T-helper 2 cell (primary cell): ENCODE measurements around the gene FOXF1.
A peak's percentile ranks its signal among the peaks of the same experiment; 100 is the strongest.

Experiments used
- DNase-seq, 5 experiments: peaks; one replicate each; pipeline versions ENCODE4 v3.0.0 to v3.0.0-alpha.2; 2012 to 2022

The FOXF1 gene

GRCh38 chr16:86517652-86518258 is 7.4 kb downstream of the FOXF1 start:
- DNase-seq: peak in 1 of 5 experiments; percentile 22

DNA sequence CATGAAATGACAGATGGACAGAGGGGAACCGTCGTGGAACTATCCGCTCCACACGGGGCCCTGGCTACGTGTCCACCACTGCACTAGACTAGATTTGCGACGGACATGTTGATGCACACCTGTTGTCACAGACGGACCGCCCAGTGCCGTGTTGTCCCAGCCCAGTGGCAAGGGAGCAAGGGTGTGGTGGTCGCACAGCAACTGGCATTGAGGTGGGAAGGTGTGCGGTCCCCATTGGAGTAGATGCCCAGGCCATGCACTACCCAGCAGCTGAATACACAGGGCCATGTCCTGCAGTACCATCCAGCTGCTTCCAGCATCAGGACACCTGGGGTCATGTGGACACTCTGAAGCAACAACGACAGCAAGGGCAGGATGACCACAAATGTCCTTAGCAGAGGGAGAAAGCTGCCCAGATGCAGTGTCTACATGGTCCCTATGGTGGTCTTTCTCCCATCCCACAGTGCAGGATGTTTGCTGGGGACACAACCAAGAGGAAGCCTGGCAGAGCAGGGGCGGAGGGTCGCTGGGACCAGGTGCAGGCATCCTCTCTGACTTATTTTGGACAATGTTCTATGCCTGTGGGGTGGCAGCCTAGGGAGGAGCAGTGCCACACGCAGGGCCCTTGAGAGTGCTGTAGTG is 8.8 kb downstream of the FOXF1 start:
- no peak for DNase-seq

DNA sequence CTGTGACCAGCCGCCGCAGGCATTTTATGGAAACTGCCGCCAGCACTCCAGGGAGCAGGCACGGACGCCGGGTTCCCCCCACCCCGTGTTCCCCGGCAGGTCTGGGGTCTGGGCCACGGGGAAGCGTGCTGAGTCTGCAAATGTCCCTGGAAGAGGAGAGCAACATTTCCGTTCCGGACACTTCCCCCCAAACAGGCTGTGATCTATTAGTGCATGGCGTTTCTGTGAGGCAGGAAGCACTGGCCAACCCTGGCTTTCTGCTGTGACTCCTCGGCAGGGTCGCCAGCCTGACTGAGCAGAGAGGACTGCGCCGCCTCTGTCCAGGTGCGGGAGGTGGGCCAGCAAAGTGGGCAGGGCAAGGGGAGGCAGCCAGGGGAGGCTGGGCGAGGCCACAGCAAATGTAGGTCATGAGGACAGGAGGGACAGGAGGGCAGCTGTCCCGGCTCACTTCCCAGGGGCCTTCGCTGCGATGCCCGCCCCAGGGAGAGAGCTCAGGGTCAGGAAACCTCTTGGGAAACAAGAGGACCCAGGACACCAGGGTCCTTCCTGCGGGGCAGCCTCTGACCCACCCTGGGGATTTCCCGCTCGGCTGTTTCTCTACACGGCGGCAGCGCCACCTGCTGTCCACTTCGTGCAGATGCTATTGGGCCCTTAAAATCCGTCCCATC is 9.5 kb downstream of the FOXF1 start:
- peak; percentile 13 to 44 (median 35) for DNase-seq

DNA sequence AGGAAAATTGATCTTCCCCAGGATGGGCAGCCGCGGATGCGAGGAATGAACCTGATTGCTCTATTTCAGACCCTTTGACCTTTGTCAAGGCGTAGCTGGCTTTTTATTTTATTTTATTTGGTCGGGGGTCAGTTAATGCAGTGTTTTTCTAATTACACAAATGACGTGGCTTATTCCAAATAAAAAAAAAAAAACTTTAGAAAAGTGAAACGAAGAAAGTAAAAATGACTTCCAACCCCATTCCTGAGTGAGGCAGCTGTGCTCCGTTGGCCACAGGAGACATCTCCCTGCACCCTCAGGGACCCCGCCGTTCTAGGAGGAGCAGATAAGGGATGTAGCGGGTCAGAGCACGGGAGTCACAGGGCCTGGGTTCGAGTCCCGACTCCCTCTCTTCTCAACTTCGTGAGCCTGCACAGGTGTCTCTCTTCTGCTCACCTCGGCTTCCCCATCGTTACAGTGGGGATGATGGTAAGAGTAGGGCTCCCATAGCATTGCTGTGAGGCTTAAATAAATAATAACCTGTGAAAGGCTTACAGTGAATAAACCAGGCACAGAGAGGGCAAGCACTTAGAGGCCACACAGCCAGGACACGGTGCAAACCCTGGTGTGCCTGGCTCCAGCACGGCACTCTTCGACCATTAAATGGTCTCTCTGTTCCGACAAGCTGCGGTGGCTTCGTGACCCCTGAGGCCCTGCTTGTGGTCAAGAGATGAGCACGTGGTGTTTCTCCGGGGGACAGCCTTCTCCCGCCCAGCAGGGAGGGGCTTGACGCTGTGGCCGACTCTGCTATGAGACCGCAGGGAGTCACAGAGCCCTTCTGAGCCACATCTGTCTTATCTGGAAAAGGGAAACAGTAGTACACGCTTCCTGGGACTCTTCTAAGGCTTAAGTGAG is 10.2 kb downstream of the FOXF1 start:
- DNase-seq: no peak

GRCh38 chr16:86521236-86522197 is 11.2 kb downstream of the FOXF1 start:
- no peak for DNase-seq

DNA sequence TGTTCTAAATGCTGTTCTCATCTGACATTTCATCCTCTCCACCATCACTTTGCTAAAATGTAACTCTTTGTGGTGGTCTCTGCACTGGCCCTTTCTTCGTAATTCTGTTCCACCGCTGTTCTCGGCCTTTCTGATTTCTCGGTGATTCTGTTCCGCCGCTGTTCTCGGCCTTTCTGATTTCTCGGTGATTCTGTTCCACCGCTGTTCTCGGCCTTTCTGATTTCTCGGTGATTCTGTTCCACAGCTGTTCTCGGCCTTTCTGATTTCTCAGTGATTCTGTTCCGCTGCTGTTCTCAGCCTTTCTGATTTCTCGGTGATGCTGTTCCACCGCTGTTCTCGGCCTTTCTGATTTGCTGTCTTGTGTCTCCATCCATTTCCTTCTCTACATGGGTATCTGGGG is 12.3 kb downstream of the FOXF1 start:
- no peak for DNase-seq

- no peak for DNase-seq
Observed at GRCh38 chr16:86523166-86523740, 12.9 kb downstream of the FOXF1 start.

DNA sequence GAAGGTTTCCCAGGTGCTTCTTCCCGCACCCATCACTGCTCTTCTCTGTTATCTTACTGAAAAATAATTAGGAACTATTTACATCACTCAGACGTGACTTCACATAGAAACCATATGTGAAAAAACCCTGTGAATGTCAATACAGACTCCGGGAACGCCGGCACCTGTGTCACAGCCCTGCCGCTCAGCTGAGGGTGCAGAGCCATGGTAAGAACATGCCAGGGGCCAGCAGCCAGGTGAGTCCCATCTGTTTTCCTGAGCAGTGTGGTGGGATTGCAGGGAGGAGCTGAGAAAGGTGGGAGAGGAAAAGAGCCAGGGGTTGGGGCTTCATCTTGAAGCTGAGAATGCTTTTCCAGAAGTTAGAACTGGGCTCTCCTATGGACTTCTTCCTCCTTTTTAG is 13.7 kb downstream of the FOXF1 start:
- no peak for DNase-seq

- DNase-seq: no peak
Observed at GRCh38 chr16:86525696-86526095, 15.4 kb downstream of the FOXF1 start.

DNA sequence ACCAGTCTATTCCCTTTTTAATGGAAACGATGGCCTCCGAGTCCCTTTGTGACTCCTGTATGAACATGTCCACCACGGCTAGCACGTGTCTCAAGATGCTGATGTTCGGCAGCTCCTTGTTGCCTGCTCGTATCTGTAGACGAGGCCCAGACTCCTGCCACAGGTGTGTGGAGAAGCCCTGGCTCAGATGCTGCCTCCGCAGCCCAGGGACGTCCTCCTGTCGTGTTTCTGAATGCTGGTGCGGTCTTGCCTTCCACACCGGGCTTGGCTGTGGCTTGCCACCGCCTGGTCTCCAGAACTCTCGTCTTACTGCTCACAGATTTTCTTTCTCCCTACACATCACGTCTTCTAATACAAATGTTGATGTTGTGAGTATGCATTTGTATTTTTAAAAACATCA is 17.0 kb downstream of the FOXF1 start:
- no peak for DNase-seq

GRCh38 chr16:86528061-86528929 is 18.0 kb downstream of the FOXF1 start:
- DNase-seq: no peak

DNA sequence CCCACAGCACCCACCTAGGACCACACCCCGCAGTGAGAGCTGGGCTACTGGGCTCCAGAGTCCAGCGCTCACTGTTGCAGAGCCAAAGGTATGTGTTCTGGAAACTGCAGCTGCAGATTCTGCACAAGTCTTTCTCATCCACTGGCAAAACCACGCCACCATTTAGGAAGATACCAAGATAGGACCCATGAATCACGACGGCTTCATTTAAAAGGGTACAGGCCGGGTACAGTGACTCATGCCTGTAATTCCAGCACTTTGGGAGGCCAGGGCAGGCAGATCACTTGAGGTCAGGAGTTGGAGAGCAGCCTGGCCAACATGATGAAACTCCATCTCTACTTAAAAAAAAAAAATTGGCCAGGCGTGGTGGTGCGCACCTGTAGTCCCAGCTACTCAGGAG is 18.8 kb downstream of the FOXF1 start:
- DNase-seq: no peak

DNA sequence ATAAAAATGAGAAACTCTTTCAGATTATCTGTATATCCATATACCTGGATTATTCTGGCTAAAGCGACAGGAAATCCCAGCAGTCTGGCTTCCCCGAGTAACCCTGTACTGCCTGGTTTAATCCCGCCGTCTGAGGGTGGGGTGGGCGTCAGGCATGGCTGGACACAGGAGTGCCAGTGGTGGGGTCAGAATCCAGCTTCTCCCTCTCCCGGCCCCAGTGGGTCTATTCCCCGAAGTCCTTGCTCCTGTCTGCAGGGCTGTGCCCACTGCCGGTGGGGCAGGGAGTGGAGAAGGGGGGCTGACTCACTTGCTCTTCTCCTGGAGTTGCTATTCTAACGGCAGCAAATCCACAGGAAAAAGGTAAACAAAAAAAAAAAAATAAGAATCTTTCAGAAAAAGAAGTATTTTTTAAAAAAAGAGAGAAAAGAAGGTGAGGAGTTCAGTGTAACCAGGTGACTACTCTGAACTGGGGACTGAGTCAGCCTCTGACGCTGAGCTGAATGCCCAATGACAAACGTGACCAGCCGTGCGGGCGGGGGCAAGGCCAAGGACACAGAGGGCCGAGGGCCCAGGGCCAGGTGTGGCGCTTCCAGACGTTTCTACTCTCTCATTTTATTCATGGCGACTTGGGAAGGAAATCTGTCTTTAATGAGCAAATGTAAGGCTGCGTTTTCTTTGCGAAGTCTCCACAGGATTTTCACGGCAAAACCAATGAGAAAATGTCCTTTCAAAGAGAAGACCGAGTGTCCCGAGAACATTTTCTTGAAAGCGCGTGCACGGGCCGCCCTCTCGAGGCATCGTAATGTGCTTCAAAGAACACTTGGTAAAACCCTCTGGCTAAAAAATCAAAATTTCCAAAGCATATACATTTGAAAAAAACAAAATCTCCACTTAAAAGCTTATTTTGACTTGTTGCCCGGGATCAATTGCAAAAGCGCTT is 20.2 kb downstream of the FOXF1 start:
- DNase-seq: no peak

DNA sequence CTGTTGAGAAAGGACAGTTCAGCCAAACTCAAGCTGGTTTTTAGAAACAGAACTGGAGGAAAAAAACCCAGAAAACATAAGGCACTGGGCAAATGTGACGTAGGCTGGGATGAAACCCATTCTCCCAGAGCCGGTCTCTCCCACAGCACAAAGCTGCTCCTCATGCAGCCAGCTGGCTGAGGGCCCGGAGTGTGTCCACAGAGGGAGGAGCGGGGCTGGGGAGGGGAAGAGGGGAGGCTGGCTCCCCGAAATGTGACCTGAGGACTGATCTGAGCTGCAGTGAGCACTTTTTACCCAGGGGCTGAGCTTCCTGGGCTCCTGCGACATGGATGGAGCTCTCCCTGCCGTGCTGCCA is 20.8 kb downstream of the FOXF1 start:
- DNase-seq: no peak

DNA sequence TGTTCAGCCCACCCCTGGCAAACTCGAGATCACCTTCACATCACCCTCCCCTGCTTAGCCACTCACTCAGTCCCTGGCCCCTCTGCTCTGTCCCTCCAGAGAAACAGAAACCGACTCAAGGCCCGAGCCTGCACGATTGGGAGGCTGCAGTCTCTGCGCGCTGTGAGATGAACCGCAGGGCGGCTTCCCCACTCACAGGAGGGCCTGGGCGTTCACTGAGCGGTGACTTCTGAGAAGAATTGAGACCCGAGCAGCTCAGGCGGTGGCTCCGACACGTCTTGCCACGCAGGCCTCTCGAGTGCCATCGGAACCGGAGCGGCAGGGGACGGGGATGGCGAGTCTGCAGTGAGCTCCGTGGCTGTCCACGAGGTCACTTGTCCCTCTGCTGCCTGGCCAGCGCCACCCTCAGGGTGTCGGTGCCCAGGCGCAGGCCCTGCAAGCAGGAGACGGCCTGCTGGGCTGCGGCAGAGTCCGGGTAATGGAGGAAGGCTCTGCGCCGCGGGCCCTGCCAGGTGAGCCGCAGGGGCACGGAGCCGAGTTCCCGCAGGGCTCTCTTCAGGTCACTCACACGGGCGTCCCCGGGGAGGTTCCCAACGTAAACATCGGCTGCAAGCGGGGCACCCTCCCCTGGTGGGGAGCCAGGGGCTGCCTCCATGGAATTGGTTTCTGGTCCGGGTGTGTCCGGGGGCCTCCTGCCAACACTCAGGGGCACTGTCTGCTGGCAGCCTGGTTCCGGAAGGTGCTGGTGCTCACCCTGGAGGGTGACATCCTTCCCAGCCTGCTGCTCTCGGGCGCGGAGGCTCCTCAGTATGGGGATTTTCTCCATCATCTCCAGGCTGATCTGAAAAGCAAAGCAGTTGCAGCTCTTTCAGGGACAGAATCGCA is 21.6 kb downstream of the FOXF1 start:
- no peak for DNase-seq

- no peak for DNase-seq
Observed at GRCh38 chr16:86532526-86532815, 22.1 kb downstream of the FOXF1 start.

DNA sequence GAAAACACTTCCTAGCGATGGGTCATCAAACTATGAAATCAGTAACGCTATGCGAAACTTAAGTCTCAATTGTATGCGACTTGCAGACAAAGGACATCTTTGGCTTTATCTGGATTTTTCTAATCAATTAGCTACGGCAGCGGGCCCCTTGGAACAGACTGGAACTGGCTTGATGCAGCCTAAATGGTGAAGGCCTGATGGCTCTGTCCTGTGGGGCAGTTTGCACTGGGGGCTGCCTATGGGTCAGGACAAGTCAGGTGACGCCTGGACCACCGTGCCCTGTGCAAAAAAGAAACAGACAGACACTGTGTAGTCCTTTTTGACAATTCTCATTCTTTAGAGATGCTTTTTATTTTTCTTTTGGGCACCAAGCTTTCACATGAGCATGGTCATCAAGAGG is 22.7 kb downstream of the FOXF1 start:
- no peak for DNase-seq

DNA sequence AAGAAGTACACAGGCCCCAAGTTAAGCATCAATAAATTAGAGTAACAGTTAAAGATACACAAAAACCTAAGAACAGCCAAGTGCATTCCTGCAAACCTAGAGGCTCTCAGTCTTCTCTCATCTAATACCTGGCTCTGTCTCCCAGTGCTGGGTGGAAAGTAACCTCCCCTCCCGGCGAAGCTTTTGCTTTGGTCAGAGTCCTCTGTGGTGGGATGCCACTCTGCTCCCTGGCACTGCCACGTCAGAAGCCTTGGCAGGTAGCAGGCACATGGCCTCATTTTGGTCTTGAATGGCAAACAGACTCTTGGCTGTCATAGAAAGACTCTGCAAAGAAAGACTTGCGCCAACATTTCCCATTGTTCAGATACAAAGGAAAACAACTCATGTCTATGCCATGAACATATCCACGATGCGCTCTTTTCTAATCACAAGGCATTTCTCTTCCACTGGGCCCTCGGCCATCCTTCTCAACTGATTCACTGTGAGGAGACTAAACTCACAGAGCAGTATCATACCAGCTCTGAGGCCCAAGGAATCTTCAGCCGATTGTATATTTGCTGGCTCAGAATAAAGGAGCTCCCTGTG is 23.5 kb downstream of the FOXF1 start:
- no peak for DNase-seq
